ENCODE measurements around the gene SESN2. TPM values are rescaled to one million over a fixed set of nuclear protein-coding genes. Genes with fewer than 3 reads are reported as not detected.

Gene SESN2, protein sequence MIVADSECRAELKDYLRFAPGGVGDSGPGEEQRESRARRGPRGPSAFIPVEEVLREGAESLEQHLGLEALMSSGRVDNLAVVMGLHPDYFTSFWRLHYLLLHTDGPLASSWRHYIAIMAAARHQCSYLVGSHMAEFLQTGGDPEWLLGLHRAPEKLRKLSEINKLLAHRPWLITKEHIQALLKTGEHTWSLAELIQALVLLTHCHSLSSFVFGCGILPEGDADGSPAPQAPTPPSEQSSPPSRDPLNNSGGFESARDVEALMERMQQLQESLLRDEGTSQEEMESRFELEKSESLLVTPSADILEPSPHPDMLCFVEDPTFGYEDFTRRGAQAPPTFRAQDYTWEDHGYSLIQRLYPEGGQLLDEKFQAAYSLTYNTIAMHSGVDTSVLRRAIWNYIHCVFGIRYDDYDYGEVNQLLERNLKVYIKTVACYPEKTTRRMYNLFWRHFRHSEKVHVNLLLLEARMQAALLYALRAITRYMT
- 13.9 TPM for total RNA-seq
- polyA plus RNA-seq: 1 to 10 TPM; 5.0 to 8.9 (median 6.9) TPM

- Histone ChIP-seq H3K4me3 (ENCODE audit: low read depth, low read length) (peak within 1 kb of the TSS; percentile 61), H3K4me1 (ENCODE audit: control insufficient read depth, insufficient read depth, low read length, poor library complexity, severe bottlenecking) (peaks cover 44% of the 10 kb centered on the region)
Observed at GRCh38 chr1:28259252-28259933, at the start of gene SESN2. SESN2 (plus strand) TSS chr1:28259518; CDS start chr1:28259848, 330 bp downstream.

GRCh38 chr1:28209700-28210099 lies 49.6 kb upstream of the SESN2 start:
- DNase-seq: no peak

More at GRCh38 chr1:28259252-28259933, at the start of gene SESN2:
- Mint-ChIP-seq H3K27ac (peak within 1 kb of the TSS; percentile 17 to 77 (median 65)), H3K4me3 (peak within 1 kb of the TSS; percentile 83 to 92 (median 87)), H3K9me3 (no peaks in the 10 kb centered on the region), H3K4me1 (peaks cover 13 to 48% (median 35%) of the 10 kb centered on the region in 4 donors), H3K27me3 (peaks cover 8% of the 10 kb centered on the region), H3K36me3 (peaks cover 3% of the 10 kb centered on the region)
- peak; percentile 99 for DNase-seq
- no peaks in the 10 kb centered on the region for H3K9me3 ChIP-seq (ENCODE audit: control insufficient read depth in 2 of 2, low read length in 2 of 2)
- no peaks in the 10 kb centered on the region for H3K36me3 ChIP-seq (ENCODE audit: control insufficient read depth, insufficient read depth, low read length)
- ATAC-seq (ENCODE audit: low read depth in 2 of 2): peak; percentile 97 to 98
- H3K27me3 ChIP-seq (ENCODE audit: control insufficient read depth, insufficient read depth, low read length): no peaks in the 10 kb centered on the region
- peak within 1 kb of the TSS; percentile 61 for H3K27ac ChIP-seq (ENCODE audit: insufficient read depth, low read length, poor library complexity, severe bottlenecking)

DNA sequence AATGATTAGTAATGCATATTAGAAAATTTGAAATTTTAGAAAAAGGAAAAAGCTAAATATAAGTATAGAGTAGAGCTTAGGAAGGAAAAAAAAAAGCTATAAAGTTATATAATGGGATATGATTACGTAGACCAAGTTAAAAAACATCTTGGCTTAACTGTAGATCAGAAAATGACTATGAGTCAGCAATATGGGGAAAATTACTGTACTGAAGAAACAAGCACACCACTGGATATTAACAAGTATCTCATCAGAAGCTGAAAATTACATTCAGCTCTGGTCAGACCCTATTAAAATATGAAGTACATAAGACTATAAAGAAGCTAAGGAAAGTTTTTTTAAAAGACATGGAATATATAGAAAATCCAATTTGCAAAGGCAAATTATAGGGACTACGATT lies 46.0 kb upstream of the SESN2 start:
- H3K4me3 Mint-ChIP-seq: no peak overlapping the region

More at GRCh38 chr1:28209700-28210099, 49.6 kb upstream of the SESN2 start:
- no peak overlapping the region for H3K27ac ChIP-seq (ENCODE audit: insufficient read depth, low read length, poor library complexity, severe bottlenecking)
- H3K9me3 ChIP-seq (ENCODE audit: control insufficient read depth in 2 of 2, low read length in 2 of 2): no peaks in the 10 kb centered on the region
- H3K27me3 ChIP-seq (ENCODE audit: control insufficient read depth, insufficient read depth, low read length): no peaks in the 10 kb centered on the region
- Mint-ChIP-seq H3K4me3 (no peak overlapping the region), H3K4me1 (peaks cover 0 to 17% (median 6%) of the 10 kb centered on the region in 4 donors), H3K27me3 (no peaks in the 10 kb centered on the region), H3K36me3 (peaks cover 15% of the 10 kb centered on the region), H3K27ac (no peak overlapping the region), H3K9me3 (no peaks in the 10 kb centered on the region)
- ATAC-seq (ENCODE audit: low read depth in 2 of 2): no peak
- no peaks in the 10 kb centered on the region for H3K4me1 ChIP-seq (ENCODE audit: control insufficient read depth, insufficient read depth, low read length, poor library complexity, severe bottlenecking)
- H3K36me3 ChIP-seq (ENCODE audit: control insufficient read depth, insufficient read depth, low read length): peaks cover 59% of the 10 kb centered on the region
- no peak overlapping the region for H3K4me3 ChIP-seq (ENCODE audit: low read depth, low read length)

DNA sequence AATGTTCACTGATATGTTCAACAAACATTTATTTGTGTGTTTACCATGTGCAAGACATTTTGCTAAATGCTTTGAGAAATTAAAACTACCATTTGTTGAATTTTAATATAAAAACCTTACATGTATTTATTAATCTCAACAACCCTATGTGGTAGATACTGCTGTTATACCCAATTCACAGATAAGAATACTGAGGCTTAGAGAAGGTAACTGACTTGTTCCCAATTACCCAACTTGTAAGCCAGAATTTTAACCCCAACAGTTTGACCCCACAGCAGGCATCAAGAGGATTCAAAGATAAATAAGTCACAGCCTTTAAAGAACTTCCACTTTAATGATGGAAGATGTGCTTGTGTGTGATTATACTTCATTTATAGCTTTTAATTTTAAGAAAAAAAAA lies 30.2 kb upstream of the SESN2 start:
- peaks cover 30% of the 10 kb centered on the region for H3K36me3 Mint-ChIP-seq
- H3K27ac Mint-ChIP-seq: no peak overlapping the region
- no peaks in the 10 kb centered on the region for H3K9me3 Mint-ChIP-seq

More for the DNA sequence above, 46.0 kb upstream of the SESN2 start:
- Mint-ChIP-seq H3K9me3 (no peaks in the 10 kb centered on the region), H3K4me1 (peaks cover 8 to 18% (median 9%) of the 10 kb centered on the region in 4 donors), H3K36me3 (peaks cover 7% of the 10 kb centered on the region), H3K27ac (no peak overlapping the region), H3K27me3 (no peaks in the 10 kb centered on the region)
- H3K27ac ChIP-seq (ENCODE audit: insufficient read depth, low read length, poor library complexity, severe bottlenecking): no peak overlapping the region
- H3K36me3 ChIP-seq (ENCODE audit: control insufficient read depth, insufficient read depth, low read length): peaks cover 45% of the 10 kb centered on the region
- H3K27me3 ChIP-seq (ENCODE audit: control insufficient read depth, insufficient read depth, low read length): no peaks in the 10 kb centered on the region
- no peak overlapping the region for H3K4me3 ChIP-seq (ENCODE audit: low read depth, low read length)
- ATAC-seq (ENCODE audit: low read depth in 2 of 2) (no peak), DNase-seq (no peak)
- H3K9me3 ChIP-seq (ENCODE audit: control insufficient read depth in 2 of 2, low read length in 2 of 2): no peaks in the 10 kb centered on the region
- H3K4me1 ChIP-seq (ENCODE audit: control insufficient read depth, insufficient read depth, low read length, poor library complexity, severe bottlenecking): no peaks in the 10 kb centered on the region

DNA sequence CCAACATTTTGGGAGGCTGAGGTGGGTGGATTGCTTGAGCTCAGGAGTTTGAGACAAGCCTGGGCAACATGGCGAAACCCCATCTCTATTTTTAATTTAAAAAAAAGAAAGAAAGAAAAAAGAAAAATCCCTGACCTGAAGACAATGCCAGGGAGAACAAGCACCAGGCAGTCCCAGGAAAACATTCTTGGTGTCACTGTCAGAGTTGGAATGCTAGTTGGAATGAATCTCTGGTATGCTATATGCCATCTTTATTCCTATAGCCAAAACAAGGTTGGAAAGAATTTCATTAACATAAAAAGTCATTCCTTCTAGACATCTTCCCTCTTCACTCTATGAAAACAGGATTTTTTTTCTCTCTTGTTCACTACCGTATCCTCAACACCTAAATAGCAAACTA lies 29.3 kb upstream of the SESN2 start:
- Mint-ChIP-seq H3K27ac (no peak overlapping the region), H3K36me3 (peaks cover 26% of the 10 kb centered on the region), H3K9me3 (no peaks in the 10 kb centered on the region), H3K4me3 (peak overlapping the region; percentile 38 to 100 (median 76)), H3K4me1 (peaks cover 9 to 46% (median 20%) of the 10 kb centered on the region in 4 donors), H3K27me3 (no peaks in the 10 kb centered on the region)
- H3K4me3 ChIP-seq (ENCODE audit: low read depth, low read length): no peak overlapping the region
- DNase-seq (no peak), ATAC-seq (ENCODE audit: low read depth in 2 of 2) (no peak)
- H3K4me1 ChIP-seq (ENCODE audit: control insufficient read depth, insufficient read depth, low read length, poor library complexity, severe bottlenecking): peaks cover 23% of the 10 kb centered on the region
- no peaks in the 10 kb centered on the region for H3K27me3 ChIP-seq (ENCODE audit: control insufficient read depth, insufficient read depth, low read length)
- no peaks in the 10 kb centered on the region for H3K9me3 ChIP-seq (ENCODE audit: control insufficient read depth in 2 of 2, low read length in 2 of 2)
- H3K27ac ChIP-seq (ENCODE audit: insufficient read depth, low read length, poor library complexity, severe bottlenecking): no peak overlapping the region
- peaks cover 48% of the 10 kb centered on the region for H3K36me3 ChIP-seq (ENCODE audit: control insufficient read depth, insufficient read depth, low read length)

More for the DNA sequence above, 30.2 kb upstream of the SESN2 start:
- no peaks in the 10 kb centered on the region for H3K9me3 ChIP-seq (ENCODE audit: control insufficient read depth in 2 of 2, low read length in 2 of 2)
- H3K27me3 ChIP-seq (ENCODE audit: control insufficient read depth, insufficient read depth, low read length): no peaks in the 10 kb centered on the region
- peaks cover 55% of the 10 kb centered on the region for H3K36me3 ChIP-seq (ENCODE audit: control insufficient read depth, insufficient read depth, low read length)
- Mint-ChIP-seq H3K4me1 (peaks cover 10 to 43% (median 20%) of the 10 kb centered on the region in 4 donors), H3K27me3 (no peaks in the 10 kb centered on the region), H3K4me3 (peak overlapping the region in 1 of 4 donors; percentile 63)
- DNase-seq (no peak), ATAC-seq (ENCODE audit: low read depth in 2 of 2) (no peak)
- no peak overlapping the region for H3K4me3 ChIP-seq (ENCODE audit: low read depth, low read length)
- no peak overlapping the region for H3K27ac ChIP-seq (ENCODE audit: insufficient read depth, low read length, poor library complexity, severe bottlenecking)
- H3K4me1 ChIP-seq (ENCODE audit: control insufficient read depth, insufficient read depth, low read length, poor library complexity, severe bottlenecking): peaks cover 23% of the 10 kb centered on the region

DNA sequence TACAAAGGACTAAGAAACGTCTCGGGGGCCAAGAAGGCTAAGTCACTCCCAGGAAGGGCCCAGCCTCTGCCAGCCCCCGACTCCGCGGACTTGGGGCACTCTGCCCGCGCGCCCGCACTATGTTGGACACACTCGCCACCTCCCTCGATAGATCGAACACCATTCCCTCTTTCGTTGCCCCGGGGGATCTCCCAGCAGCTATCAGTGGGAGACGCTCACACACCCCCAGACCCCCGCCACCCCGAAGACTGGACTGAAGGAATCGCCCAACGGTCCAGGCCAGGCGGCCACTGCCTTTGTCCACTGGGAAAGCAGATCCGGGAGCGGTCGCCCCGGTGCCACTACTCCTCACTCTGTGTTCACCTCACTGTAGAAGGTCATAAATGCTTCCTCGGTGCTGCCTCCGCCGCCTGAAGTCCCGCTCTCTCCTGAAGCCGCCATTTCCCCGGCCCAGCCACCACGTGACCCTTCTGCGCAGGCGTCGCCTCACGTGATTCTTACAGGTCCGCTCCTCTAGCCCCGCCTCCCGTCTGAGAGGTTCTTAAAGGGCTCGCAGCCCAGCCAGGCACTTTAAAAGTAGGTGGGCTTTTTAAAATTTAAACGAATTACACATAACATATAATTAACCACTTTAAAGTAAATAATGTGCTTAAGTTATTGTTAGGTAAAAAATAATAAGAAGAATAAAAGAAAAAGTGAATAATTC lies 26.6 kb upstream of the SESN2 start, which contains the start of gene DNAJC8:
TSS of gene DNAJC8 (minus strand) at position 472 of the 706 bp plus-strand sequence. CDS start at position 441, 31 bp downstream.
- Mint-ChIP-seq H3K4me3 (peak within 1 kb of the TSS; percentile 97 to 100 (median 98)), H3K4me1 (peaks cover 5 to 46% (median 20%) of the 10 kb centered on the region in 4 donors), H3K27ac (peak within 1 kb of the TSS; percentile 98 to 100 (median 100)), H3K27me3 (no peaks in the 10 kb centered on the region), H3K36me3 (peaks cover 11% of the 10 kb centered on the region), H3K9me3 (no peaks in the 10 kb centered on the region)
- H3K4me1 ChIP-seq (ENCODE audit: control insufficient read depth, insufficient read depth, low read length, poor library complexity, severe bottlenecking): peaks cover 45% of the 10 kb centered on the region
- peaks cover 23% of the 10 kb centered on the region for H3K36me3 ChIP-seq (ENCODE audit: control insufficient read depth, insufficient read depth, low read length)
- H3K27ac ChIP-seq (ENCODE audit: insufficient read depth, low read length, poor library complexity, severe bottlenecking): peak within 1 kb of the TSS; percentile 86
- no peaks in the 10 kb centered on the region for H3K27me3 ChIP-seq (ENCODE audit: control insufficient read depth, insufficient read depth, low read length)
- H3K9me3 ChIP-seq (ENCODE audit: control insufficient read depth in 2 of 2, low read length in 2 of 2): no peaks in the 10 kb centered on the region
- DNase-seq (peak; percentile 90 to 96 (median 93)), ATAC-seq (ENCODE audit: low read depth in 2 of 2) (peak; percentile 61 to 62)
- H3K4me3 ChIP-seq (ENCODE audit: low read depth, low read length): peak within 1 kb of the TSS; percentile 87

- H3K9me3 ChIP-seq (ENCODE audit: control insufficient read depth in 2 of 2, low read length in 2 of 2): no peaks in the 10 kb centered on the region
- H3K36me3 ChIP-seq (ENCODE audit: control insufficient read depth, insufficient read depth, low read length): peaks cover 18% of the 10 kb centered on the region
- H3K4me3 Mint-ChIP-seq: peak overlapping the region; percentile 63 to 97 (median 74)
- peaks cover 5 to 46% (median 20%) of the 10 kb centered on the region in 4 donors for H3K4me1 Mint-ChIP-seq
- no peak for DNase-seq
- H3K27me3 ChIP-seq (ENCODE audit: control insufficient read depth, insufficient read depth, low read length): no peaks in the 10 kb centered on the region
- H3K27ac ChIP-seq (ENCODE audit: insufficient read depth, low read length, poor library complexity, severe bottlenecking): peak overlapping the region; percentile 86
- no peak for ATAC-seq (ENCODE audit: low read depth in 2 of 2)
- H3K4me3 ChIP-seq (ENCODE audit: low read depth, low read length): peak overlapping the region; percentile 87
- H3K4me1 ChIP-seq (ENCODE audit: control insufficient read depth, insufficient read depth, low read length, poor library complexity, severe bottlenecking): peaks cover 45% of the 10 kb centered on the region
- H3K27ac Mint-ChIP-seq: peak overlapping the region in 1 of 3 donors; percentile 98
- H3K36me3 Mint-ChIP-seq: peaks cover 11% of the 10 kb centered on the region
- H3K27me3 Mint-ChIP-seq: no peaks in the 10 kb centered on the region
- no peaks in the 10 kb centered on the region for H3K9me3 Mint-ChIP-seq
Observed at GRCh38 chr1:28233264-28233606, 26.1 kb upstream of the SESN2 start.
